Uterus (tissue), 4 donors: ENCODE results near the gene PPP1R3D. TPM values are rescaled to one million over a fixed set of nuclear protein-coding genes. Genes with fewer than 3 reads are reported as not detected.

ENCODE experiments used
- DNase-seq, 2 donors: peaks; one replicate each; pipeline ENCODE4 v3.0.0-alpha.2; 2019 to 2020
- H3K27ac ChIP-seq, 2 donors: fragments of 200-600 bp; sonication (generic); 1 replicate in 1 of 2; 2 replicates in 1 of 2; pipeline ENCODE4 v1.5.1; 2016 to 2018
- H3K27me3 ChIP-seq, 2 donors: fragments of 200-600 bp; sonication (generic); one replicate each; pipeline ENCODE4 v1.5.1; 2018 to 2019; ENCODE audit warnings: control low read depth in 1 of 2
- H3K36me3 ChIP-seq, 2 donors: fragments of 200-600 bp; sonication (generic); one replicate each; pipeline ENCODE4 v1.5.1; 2019; ENCODE audit warnings: control low read depth in 1 of 2
- H3K4me1 ChIP-seq, 2 donors: fragments of 200-600 bp; sonication (generic); one replicate each; pipeline ENCODE4 v1.5.1; 2018 to 2019; ENCODE audit warnings: control low read depth in 1 of 2
- H3K4me3 ChIP-seq, 2 donors: fragments of 200-600 bp; sonication (generic); 1 replicate in 1 of 2; 2 replicates in 1 of 2; pipeline ENCODE4 v1.5.1; 2018 to 2019; ENCODE audit warnings: mild to moderate bottlenecking in 1 of 2
- H3K9me3 ChIP-seq, 2 donors: fragments of 200-600 bp; sonication (generic); one replicate each; pipeline ENCODE4 v1.5.1; 2019; ENCODE audit warnings: control low read depth in 1 of 2
- POLR2A ChIP-seq, 2 donors: fragments of 450-650 bp; IDR thresholded peaks; one replicate each; pipeline ENCODE4 v1.6.1; 2016; ENCODE audit warnings: antibody characterized with exemption in 2 of 2, mild to moderate bottlenecking in 1 of 2, moderate library complexity in 1 of 2
- intact Hi-C: fragments of 100-400 bp; cut with DNase I; formaldehyde crosslinking; loops from one replicate; pipeline ENCODE4 v1.15.1; 2023; ENCODE audit warnings: low total_unique reads
- total RNA-seq, 4 donors: library from RNA; depleted of rRNA in 3 of 4; stranded (reverse); fragments of >200 nt in 3 of 4; gene quantifications; one replicate each; pipeline versions ENCODE4 v1.1.0 to v1.2.4, GENCODE V29; 2014 to 2023
- TF ChIP-seq, protein P1 (sequence below), 4 experiments: fragments of 200-600 bp in 2 of 4; fragments of 450-650 bp in 2 of 4; sonication (generic) in 2 of 4; IDR thresholded peaks; one replicate each; pipeline ENCODE4 v1.5.1; 2016 to 2019; ENCODE audit warnings: antibody characterized with exemption in 4 of 4, mild to moderate bottlenecking in 2 of 4, moderate library complexity in 1 of 4
- donor health status: DM: yes; HTN: yes; CAD: no.

Gene PPP1R3D
- total RNA-seq, 4 donors from 2014 or later: 1.3 to 10.1 (median 8.7) TPM

DNA sequence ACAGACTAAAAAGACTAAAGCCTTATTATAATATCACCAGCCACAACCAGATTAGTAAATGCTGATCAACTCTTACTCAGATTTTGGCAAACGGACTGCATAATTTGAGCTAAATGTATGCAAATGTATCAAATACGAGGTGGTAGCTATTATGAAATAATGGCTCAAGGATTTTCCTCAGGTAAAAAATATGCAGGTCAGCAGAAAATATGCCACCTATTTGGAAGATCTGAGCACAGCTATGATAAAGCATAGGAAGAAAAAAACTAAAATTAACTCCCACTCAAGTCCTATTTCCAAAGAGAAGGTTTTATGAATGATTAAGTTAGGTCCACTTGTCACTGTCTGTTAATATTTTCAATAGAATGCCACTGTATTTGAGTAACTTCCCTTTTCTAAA is 29.1 kb downstream of the PPP1R3D start:
- DNase-seq: no peak
- Histone ChIP-seq H3K4me1 (no peaks in the 10 kb centered on the region), H3K4me3 (no peak overlapping the region), H3K27ac (no peak overlapping the region), H3K27me3 (peaks cover 0 to 4% of the 10 kb centered on the region in 2 donors), H3K9me3 (no peaks in the 10 kb centered on the region), H3K36me3 (no peaks in the 10 kb centered on the region)
- TF ChIP-seq POLR2A (IDR thresholded peaks at IDR 0.05): no peak
- TF ChIP-seq, protein P1, sequence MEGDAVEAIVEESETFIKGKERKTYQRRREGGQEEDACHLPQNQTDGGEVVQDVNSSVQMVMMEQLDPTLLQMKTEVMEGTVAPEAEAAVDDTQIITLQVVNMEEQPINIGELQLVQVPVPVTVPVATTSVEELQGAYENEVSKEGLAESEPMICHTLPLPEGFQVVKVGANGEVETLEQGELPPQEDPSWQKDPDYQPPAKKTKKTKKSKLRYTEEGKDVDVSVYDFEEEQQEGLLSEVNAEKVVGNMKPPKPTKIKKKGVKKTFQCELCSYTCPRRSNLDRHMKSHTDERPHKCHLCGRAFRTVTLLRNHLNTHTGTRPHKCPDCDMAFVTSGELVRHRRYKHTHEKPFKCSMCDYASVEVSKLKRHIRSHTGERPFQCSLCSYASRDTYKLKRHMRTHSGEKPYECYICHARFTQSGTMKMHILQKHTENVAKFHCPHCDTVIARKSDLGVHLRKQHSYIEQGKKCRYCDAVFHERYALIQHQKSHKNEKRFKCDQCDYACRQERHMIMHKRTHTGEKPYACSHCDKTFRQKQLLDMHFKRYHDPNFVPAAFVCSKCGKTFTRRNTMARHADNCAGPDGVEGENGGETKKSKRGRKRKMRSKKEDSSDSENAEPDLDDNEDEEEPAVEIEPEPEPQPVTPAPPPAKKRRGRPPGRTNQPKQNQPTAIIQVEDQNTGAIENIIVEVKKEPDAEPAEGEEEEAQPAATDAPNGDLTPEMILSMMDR (IDR thresholded peaks at IDR 0.05): no peak
- intact Hi-C loops: no loop called here

DNA sequence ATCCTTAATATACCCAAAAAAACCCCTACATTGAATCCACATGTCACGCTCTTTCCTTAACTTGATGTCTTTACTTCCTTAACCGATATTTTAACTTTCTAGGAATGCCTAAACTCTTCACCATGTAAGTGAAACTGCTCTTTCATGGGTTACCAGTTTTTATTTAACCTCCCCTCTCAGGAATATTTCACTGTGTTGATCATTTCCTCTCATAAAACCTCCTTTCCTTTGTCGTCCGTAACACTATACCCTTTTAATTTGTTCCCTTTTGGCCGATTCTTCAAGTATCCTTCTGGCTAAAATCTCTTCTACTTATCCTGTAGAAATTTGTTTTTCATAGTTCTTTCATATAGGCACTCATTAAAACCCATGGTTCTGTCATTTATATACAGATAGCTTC is 31.2 kb downstream of the PPP1R3D start:
- Histone ChIP-seq H3K27ac (no peak overlapping the region), H3K4me1 (no peaks in the 10 kb centered on the region), H3K4me3 (no peak overlapping the region), H3K27me3 (peaks cover 0 to 2% of the 10 kb centered on the region in 2 donors), H3K36me3 (no peaks in the 10 kb centered on the region), H3K9me3 (no peaks in the 10 kb centered on the region)
- no peak for DNase-seq
- no peak for TF ChIP-seq POLR2A (IDR thresholded peaks at IDR 0.05)
- TF ChIP-seq, protein P1 (IDR thresholded peaks at IDR 0.05): no peak
- intact Hi-C loops: no loop called here

DNA sequence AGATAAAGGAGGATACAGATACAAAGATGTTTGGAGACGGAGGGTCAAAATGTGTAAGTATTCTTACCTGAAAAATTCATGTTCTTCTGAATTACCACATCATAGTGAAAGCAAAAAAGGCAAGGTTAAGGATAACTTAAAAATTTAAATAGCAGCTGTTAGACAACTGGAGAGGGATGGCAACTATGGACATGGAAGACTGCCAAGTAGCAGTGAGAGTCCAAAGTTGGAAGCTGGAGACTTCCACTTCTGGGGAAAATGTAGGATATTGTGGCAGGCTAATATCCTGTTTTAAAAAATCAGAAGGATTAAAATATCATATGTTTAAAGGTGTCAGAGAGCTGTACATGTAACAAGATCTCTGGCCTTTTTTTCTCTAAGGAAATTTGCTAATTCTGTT is 36.5 kb downstream of the PPP1R3D start:
- Histone ChIP-seq H3K4me1 (no peaks in the 10 kb centered on the region), H3K27me3 (no peaks in the 10 kb centered on the region), H3K36me3 (no peaks in the 10 kb centered on the region), H3K9me3 (no peaks in the 10 kb centered on the region), H3K4me3 (no peak overlapping the region), H3K27ac (no peak overlapping the region)
- TF ChIP-seq, protein P1 (IDR thresholded peaks at IDR 0.05): no peak
- TF ChIP-seq POLR2A (IDR thresholded peaks at IDR 0.05): no peak
- no peak for DNase-seq
- intact Hi-C loops: no loop called here

DNA sequence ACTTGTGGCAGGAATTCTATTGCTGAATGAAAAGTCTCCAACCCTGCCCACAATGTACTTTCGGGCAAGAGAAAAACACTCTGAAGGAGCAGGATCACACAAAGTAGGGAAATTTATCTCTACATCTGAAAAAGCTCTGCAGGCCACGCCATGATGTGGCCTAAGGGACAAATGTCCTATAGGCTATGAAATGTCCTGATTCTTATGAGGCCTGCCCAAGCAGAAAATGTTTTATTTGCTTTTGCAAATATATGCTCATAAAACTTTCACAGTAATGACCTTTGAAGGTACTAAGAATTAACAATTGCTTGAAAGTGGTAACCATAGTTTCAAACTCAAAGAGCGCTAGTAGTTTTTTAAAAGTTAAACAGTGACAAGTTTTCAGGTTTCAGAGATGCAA is 37.6 kb downstream of the PPP1R3D start:
- H3K9me3 ChIP-seq: no peaks in the 10 kb centered on the region
- no peaks in the 10 kb centered on the region for H3K27me3 ChIP-seq
- TF ChIP-seq, protein P1 (IDR thresholded peaks at IDR 0.05): no peak
- no peak for TF ChIP-seq POLR2A (IDR thresholded peaks at IDR 0.05)
- no peak overlapping the region for H3K27ac ChIP-seq
- no peak overlapping the region for H3K4me3 ChIP-seq
- H3K36me3 ChIP-seq: no peaks in the 10 kb centered on the region
- intact Hi-C loops: no loop called here
- no peak for DNase-seq
- no peaks in the 10 kb centered on the region for H3K4me1 ChIP-seq

DNA sequence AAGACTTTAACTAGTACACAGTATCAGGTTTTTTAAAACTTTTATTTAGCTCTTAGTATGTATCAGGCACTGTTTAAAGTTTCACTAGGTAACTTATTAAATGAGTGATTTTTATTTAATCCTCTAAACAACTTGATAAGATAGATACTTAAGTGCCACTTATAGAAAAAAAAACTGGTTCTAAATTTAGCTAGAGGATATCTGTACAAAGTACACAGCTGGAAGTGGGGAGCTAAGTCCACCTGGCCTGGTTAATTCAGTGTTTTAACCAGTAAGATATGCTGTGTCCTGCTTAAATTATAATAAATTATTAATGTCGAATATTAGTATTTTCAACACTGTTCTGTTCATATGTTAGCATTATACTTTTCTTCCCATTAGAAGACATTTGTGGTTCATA is 44.2 kb downstream of the PPP1R3D start:
- Histone ChIP-seq H3K4me3 (no peak overlapping the region), H3K27me3 (no peaks in the 10 kb centered on the region), H3K9me3 (no peaks in the 10 kb centered on the region), H3K27ac (no peak overlapping the region), H3K4me1 (no peaks in the 10 kb centered on the region), H3K36me3 (no peaks in the 10 kb centered on the region)
- intact Hi-C loops: no loop called here
- no peak for TF ChIP-seq POLR2A (IDR thresholded peaks at IDR 0.05)
- TF ChIP-seq, protein P1 (IDR thresholded peaks at IDR 0.05): no peak
- DNase-seq: no peak
